Endothelial cell of umbilical vein (primary cell): ENCODE measurements around the gene S100Z. TPM values are rescaled to one million over a fixed set of nuclear protein-coding genes. Genes with fewer than 3 reads are reported as not detected.

Experiments used
- BruUV-seq: library from RNA; stranded (reverse); fragments of 400-500 nt; replicated peaks from 2 replicates; lab custom pipeline; 2021; lab: Mats Ljungman, UMichigan
- CTCF ChIA-PET: fragments of 300-600, 350-600 bp; sonication (Branson Sonifier 250); formaldehyde crosslinking; loops from one replicate; lab custom pipeline; 2021; ENCODE audit warnings: antibody characterized with exemption, inconsistent platforms; lab: Charles Lee
- POLR2A ChIA-PET: fragments of 300-600, 350-600 bp; sonication (Branson Sonifier 250); formaldehyde crosslinking; loops from one replicate; lab custom pipeline; 2021; ENCODE audit warnings: antibody characterized with exemption, inconsistent platforms; lab: Charles Lee
- DNase-seq: peaks from one replicate; pipeline ENCODE4 v3.0.0-alpha.2; 2011; ENCODE audit warnings: low read depth, low spot score
- FAIRE-seq: peaks from 2 replicates; lab custom pipeline; 2011; peaks lifted over from hg19 to GRCh38; lab: Jason Lieb, UNC
- H2AFZ ChIP-seq: 2 replicates; pipeline ENCODE4 v1.6.0; 2012; ENCODE audit warnings: low read depth, low read length, control low read depth, inconsistent platforms
- H3K27ac ChIP-seq: 2 replicates; pipeline ENCODE4 v1.5.1; 2011; ENCODE audit warnings: low read depth, mild to moderate bottlenecking, control low read depth, low read length, moderate library complexity; ENCODE audit not compliant: insufficient read depth
- H3K27me3 ChIP-seq, 2 experiments: 2 replicates each; pipeline versions ENCODE4 v1.6.0 to v1.6.1; 2011; ENCODE audit warnings: low read length in 2 of 2, mixed read lengths in 1 of 2; ENCODE audit not compliant: control insufficient read depth in 2 of 2, insufficient read depth in 2 of 2
- H3K36me3 ChIP-seq, 2 experiments: 2 replicates in 1 of 2; 3 replicates in 1 of 2; pipeline ENCODE4 v1.5.1; 2011; ENCODE audit warnings: low read length in 2 of 2, mild to moderate bottlenecking in 1 of 2, moderate library complexity in 1 of 2; ENCODE audit not compliant: control insufficient read depth in 2 of 2, insufficient read depth in 2 of 2; ENCODE audit errors: extremely low read depth in 1 of 2
- H3K4me1 ChIP-seq: 3 replicates; pipeline ENCODE4 v1.5.1; 2011; ENCODE audit warnings: mild to moderate bottlenecking, low read length; ENCODE audit not compliant: control insufficient read depth, insufficient read depth; ENCODE audit errors: extremely low read depth
- H3K4me2 ChIP-seq: 2 replicates; pipeline ENCODE4 v1.6.1; 2011; ENCODE audit warnings: low read length, control low read depth, mixed read lengths; ENCODE audit not compliant: insufficient read depth
- H3K4me3 ChIP-seq, 3 experiments: fragments of 200-600 bp in 1 of 3; sonication (generic), shearing (Covaris generic) in 1 of 3; replicated peaks in 1 of 3; 2 replicates each; pipeline ENCODE4 v1.5.1; 2011 to 2016; ENCODE audit warnings: control low read depth in 3 of 3, low read length in 3 of 3, mild to moderate bottlenecking in 2 of 3, inconsistent platforms in 1 of 3, low read depth in 1 of 3, moderate library complexity in 1 of 3; ENCODE audit not compliant: insufficient read depth in 1 of 3
- H3K79me2 ChIP-seq: 2 replicates; pipeline ENCODE4 v1.6.0; 2012; ENCODE audit warnings: low read length, inconsistent platforms; ENCODE audit not compliant: control insufficient read depth, insufficient read depth
- H3K9ac ChIP-seq: replicated peaks from 2 replicates; pipeline ENCODE3; 2011; ENCODE audit warnings: low read length, control low read depth; ENCODE audit not compliant: insufficient read depth; ENCODE audit errors: extremely low read depth
- H3K9me1 ChIP-seq: replicated peaks from 3 replicates; pipeline ENCODE4 v1.6.0; 2011; ENCODE audit warnings: mild to moderate bottlenecking, low read length; ENCODE audit not compliant: control insufficient read depth, insufficient read depth; ENCODE audit errors: extremely low read depth
- H3K9me3 ChIP-seq: replicated peaks from 2 replicates; pipeline ENCODE4 v1.5.1; 2012; ENCODE audit warnings: low read length, inconsistent platforms; ENCODE audit not compliant: control insufficient read depth, insufficient read depth
- H4K20me1 ChIP-seq: replicated peaks from 2 replicates; pipeline ENCODE3; 2011; ENCODE audit warnings: mild to moderate bottlenecking, low read length; ENCODE audit not compliant: control insufficient read depth, insufficient read depth; ENCODE audit errors: extremely low read depth
- EZH2 ChIP-seq: IDR thresholded peaks from 2 replicates; pipeline ENCODE4 v1.6.1; 2012; ENCODE audit warnings: borderline replicate concordance, low read depth, mild to moderate bottlenecking, moderate library complexity, low read length, inconsistent platforms; ENCODE audit not compliant: severe bottlenecking
- FOS ChIP-seq: IDR thresholded peaks from 2 replicates; pipeline ENCODE4 v1.6.1; 2011; ENCODE audit warnings: mild to moderate bottlenecking, low read length, moderate library complexity, borderline replicate concordance; ENCODE audit not compliant: insufficient read depth
- GATA2 ChIP-seq: IDR thresholded peaks from 2 replicates; pipeline ENCODE4 v1.7.0; 2011; ENCODE audit warnings: low read depth, mild to moderate bottlenecking, moderate library complexity, mixed read lengths, low read length; ENCODE audit not compliant: insufficient read length, insufficient read depth
- JUN ChIP-seq: IDR thresholded peaks from 2 replicates; pipeline ENCODE4 v1.6.1; 2011; ENCODE audit warnings: borderline replicate concordance, low read depth; ENCODE audit not compliant: insufficient read length, insufficient read depth
- MYC ChIP-seq: IDR thresholded peaks from one replicate; pipeline ENCODE4 v1.6.1; 2011; ENCODE audit warnings: mild to moderate bottlenecking, low read depth, low read length
- POLR2A ChIP-seq: IDR thresholded peaks from 2 replicates; pipeline ENCODE4 v1.6.1; 2012; ENCODE audit warnings: low read depth, mild to moderate bottlenecking, control low read depth, low read length
- POLR2AphosphoS5 ChIP-seq: IDR thresholded peaks from 2 replicates; pipeline ENCODE4 v1.6.1; 2012; ENCODE audit warnings: low read depth, mild to moderate bottlenecking, control low read depth, low read length, moderate library complexity; ENCODE audit not compliant: insufficient read depth
- dilution Hi-C: fragments of 300-500 bp; cut with MboI; formaldehyde crosslinking; loops from one replicate; pipeline ENCODE4 v1.15.0; 2019; ENCODE audit warnings: low sequenced_read_pairs; ENCODE audit not compliant: extremely low pct_ligation_motif_present
- intact Hi-C: fragments of 100-400 bp; cut with micrococcal nuclease; formaldehyde crosslinking; loops from one replicate; pipeline ENCODE4 v1.10.0; 2022
- polyA plus RNA-seq, 4 experiments: library from polyadenylated mRNA; depleted of rRNA in 3 of 4; stranded (reverse) in 3 of 4; unstranded in 1 of 4; fragments of >200 nt; gene quantifications; 2 replicates each; pipeline versions ENCODE4 v1.2.1 to v1.2.3, GENCODE V29; 2011 to 2012; ENCODE audit warnings: missing spikeins in 1 of 4
- total RNA-seq: library from RNA; stranded (reverse); gene quantifications from 2 replicates; pipeline ENCODE4 v1.2.3, GENCODE V29; 2021
- TF ChIP-seq, protein P1 (sequence below), 2 donors: IDR thresholded peaks; 1 replicate in 1 of 2; 2 replicates in 1 of 2; pipeline ENCODE4 v1.5.1; 2011; ENCODE audit warnings: low read length in 2 of 2, mild to moderate bottlenecking in 2 of 2, moderate library complexity in 2 of 2, control low read depth in 1 of 2, inconsistent platforms in 1 of 2, low read depth in 1 of 2; ENCODE audit not compliant: insufficient read depth in 1 of 2; ENCODE audit errors: extremely low read depth in 1 of 2
- TF ChIP-seq, protein P2 (sequence below): IDR thresholded peaks from 2 replicates; pipeline ENCODE4 v1.6.1; 2011; ENCODE audit not compliant: insufficient read depth, insufficient read length

S100Z gene
- total and polyA plus RNA-seq, 2 donors (not counting 3 experiments of a cell fraction or from before 2014, with no cell fraction given) = not detected

DNA sequence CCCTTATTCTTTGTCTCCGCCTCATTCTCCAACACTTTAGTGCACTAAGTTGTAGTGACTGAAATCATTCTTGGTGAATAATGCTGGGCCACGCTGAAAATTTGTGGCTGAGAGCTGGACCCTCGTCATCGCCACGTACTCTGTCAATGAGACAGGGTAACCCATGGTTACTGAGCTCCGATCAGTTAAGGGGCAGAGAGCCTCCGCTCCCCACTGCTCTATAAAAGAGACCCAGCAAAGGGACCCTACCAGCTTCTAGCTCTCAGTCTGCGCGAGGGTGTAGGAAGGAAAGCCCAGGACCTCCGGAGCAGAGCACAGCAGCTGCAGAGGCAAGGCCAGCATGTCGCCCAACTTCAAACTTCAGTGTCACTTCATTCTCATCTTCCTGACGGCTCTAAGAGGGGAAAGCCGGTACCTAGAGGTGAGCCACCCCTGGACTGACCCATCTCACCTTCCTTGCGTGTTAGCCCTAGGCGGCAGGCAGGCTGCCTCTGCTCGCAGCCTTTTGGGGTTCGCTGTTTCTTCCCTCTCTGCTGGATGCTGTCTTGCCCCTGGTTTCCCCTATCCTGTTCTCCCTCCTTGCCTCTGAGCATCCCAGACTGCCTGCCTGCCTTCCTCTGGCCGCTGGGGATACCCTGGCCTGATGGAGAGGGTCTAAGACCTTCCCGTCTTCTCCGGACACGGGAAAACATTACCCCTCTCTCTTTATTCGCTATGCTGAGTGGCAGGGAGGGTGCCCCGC, 103.2 kb downstream of the S100Z start, which contains the start of gene CRHBP:
CRHBP (plus strand) TSS at position 251 of the 742 bp plus-strand sequence; CDS start at position 341, 90 bp downstream.
- Histone ChIP-seq H3K9me1 (no peaks in the 10 kb centered on the region), H4K20me1 (no peaks in the 10 kb centered on the region), H3K4me2 (peak within 1 kb of the TSS; percentile 21), H3K9me3 (no peaks in the 10 kb centered on the region), H3K9ac (no peak within 1 kb of the TSS), H2AFZ (no peak within 1 kb of the TSS), H3K4me3 (peak within 1 kb of the TSS in 1 of 3 experiments; percentile 9), H3K79me2 (no peaks in the 10 kb centered on the region), H3K36me3 (no peaks in the 10 kb centered on the region), H3K27me3 (peaks cover 29 to 42% of the 10 kb centered on the region in 2 experiments), H3K4me1 (peaks cover 2% of the 10 kb centered on the region), H3K27ac (no peak within 1 kb of the TSS)
- DNase-seq (no peak), FAIRE-seq (no peak)
- no TSS peak for BruUV-seq
- dilution Hi-C loops (no loop called here), intact Hi-C loops (no loop called here)
- TF ChIP-seq POLR2AphosphoS5 (no peak), GATA2 (no peak), JUN (no peak), FOS (no peak), EZH2 (no peak), MYC (no peak), POLR2A (no peak)
- TF ChIP-seq, protein P1, sequence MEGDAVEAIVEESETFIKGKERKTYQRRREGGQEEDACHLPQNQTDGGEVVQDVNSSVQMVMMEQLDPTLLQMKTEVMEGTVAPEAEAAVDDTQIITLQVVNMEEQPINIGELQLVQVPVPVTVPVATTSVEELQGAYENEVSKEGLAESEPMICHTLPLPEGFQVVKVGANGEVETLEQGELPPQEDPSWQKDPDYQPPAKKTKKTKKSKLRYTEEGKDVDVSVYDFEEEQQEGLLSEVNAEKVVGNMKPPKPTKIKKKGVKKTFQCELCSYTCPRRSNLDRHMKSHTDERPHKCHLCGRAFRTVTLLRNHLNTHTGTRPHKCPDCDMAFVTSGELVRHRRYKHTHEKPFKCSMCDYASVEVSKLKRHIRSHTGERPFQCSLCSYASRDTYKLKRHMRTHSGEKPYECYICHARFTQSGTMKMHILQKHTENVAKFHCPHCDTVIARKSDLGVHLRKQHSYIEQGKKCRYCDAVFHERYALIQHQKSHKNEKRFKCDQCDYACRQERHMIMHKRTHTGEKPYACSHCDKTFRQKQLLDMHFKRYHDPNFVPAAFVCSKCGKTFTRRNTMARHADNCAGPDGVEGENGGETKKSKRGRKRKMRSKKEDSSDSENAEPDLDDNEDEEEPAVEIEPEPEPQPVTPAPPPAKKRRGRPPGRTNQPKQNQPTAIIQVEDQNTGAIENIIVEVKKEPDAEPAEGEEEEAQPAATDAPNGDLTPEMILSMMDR (IDR thresholded peaks at IDR 0.05; ENCODE audit: extremely low read depth in 1 of 2, insufficient read depth in 1 of 2, low read depth in 1 of 2, low read length in 2 of 2) = no peak
- TF ChIP-seq, protein P2, sequence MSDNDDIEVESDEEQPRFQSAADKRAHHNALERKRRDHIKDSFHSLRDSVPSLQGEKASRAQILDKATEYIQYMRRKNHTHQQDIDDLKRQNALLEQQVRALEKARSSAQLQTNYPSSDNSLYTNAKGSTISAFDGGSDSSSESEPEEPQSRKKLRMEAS = no peak
- ChIA-PET CTCF (no interaction called here), POLR2A (no interaction called here)
